GM18511 (cell line): ENCODE measurements around the gene GRB10.
"Not testable (repeated sequence)": the region's sequence is repeated elsewhere in the genome, so short reads cannot be mapped to it uniquely, and the experiment has no call there.

Source experiments
- ATAC-seq: cut with Tn5 transposase; IDR thresholded peaks from one replicate; pipeline ENCODE4 v1.9.1; 2021; ENCODE audit warnings: mild to moderate bottlenecking, moderate library complexity; ENCODE audit not compliant: unreplicated experiment

The GRB10 gene

DNA sequence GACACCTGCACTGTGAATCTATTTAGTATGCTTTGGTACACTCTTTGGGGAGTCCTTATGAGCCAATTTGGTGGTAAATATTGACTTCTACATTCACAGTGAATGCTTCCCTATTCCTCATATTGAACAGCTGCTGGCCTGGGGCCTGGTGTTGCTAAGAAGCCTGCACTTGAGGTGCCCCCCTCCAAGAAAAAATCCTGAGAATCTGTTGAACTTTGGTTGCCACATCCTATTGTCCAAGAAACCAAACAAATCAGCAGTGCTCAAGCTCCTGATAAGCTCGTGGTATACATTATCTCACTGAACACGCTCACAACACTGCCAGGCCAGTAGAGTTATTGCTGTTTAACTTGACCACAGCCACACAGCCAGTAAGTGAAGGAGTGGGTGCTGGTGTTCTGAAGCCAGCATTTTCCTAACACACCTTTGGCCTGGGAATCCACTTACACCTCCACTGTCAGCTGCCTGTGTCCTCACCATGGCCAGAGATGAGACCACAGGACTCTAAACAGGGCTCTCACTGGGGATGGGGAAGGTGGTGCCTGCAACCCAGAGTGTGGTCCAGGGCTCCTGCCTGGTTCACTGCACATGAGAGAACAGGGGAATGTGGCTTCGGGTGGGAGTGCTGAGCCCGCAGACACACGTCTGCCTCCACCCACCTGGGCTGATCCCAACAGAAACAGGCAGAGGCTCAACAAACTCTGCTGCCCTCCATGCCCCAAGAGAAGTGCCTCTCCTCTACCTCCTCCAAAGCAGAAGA is 224.2 kb downstream of the GRB10 start:
- ATAC-seq = no peak

- ATAC-seq = no peak
Measured at GRCh38 chr7:50557099-50557498, 225.6 kb downstream of the GRB10 start.

DNA sequence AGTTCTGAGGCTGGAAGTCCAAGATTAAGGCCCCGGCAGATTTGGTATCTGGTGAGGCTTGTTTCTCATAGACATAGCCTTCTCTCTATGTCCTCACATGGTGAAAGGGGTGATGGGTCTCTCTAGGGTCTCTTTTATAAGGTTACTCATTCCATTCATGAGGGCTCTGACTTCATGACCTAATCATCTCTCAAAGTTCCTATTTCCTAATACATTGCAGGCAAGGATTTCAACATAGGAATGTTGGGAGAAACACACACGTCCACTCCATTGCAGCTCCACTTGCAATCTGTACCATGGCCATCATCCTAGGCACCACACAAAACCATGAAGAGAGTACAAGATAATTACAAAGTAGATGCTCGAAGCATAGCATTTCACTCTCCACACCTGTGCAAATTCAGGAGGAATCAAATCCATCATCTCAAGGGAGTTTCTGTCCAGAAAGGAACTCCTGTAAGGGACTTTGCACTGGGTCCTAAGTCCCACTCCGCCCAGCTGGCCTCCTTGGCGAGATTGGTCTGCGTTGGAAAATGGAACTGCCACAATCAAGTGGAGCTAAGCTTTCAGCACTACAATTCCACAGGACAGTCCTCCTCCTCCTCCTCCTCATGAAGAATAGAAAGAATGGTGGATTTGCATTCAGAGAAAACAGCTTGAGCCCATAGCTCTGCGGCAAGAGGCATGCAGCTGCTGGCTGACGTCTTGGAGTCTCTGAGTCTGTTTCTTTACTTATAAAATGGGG is 226.3 kb downstream of the GRB10 start:
- no peak for ATAC-seq

DNA sequence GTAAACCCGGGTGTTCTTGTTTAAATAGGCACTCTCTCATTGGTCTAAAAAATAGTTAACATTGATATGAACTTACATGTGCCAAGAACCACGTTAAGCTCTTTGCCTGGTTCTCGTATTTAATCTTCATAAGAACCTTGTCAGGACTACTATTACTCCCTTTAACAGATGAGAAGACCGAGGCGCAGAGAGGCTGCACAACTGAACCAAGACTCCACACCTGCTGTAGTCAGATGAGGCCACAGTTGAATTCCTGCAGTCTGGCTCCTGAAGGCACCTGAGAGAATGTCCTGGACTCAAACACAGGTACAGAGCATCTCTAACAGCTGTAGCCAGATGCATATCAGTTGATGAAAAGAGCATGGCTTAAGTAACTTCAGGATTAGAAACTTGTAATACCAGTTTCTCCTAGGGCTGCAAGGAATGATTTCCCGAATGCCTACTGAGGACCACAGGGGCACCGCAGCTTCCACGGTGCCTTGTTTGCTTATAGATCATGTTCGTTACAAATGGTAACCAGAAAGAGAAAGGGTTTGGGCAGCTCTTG is 227.0 kb downstream of the GRB10 start:
- no peak for ATAC-seq

- ATAC-seq = no peak
Measured at GRCh38 chr7:50554431-50555322, 228.0 kb downstream of the GRB10 start.

- no peak for ATAC-seq
Measured at GRCh38 chr7:50553973-50554372, 228.7 kb downstream of the GRB10 start.

GRCh38 chr7:50552921-50553320 is 229.8 kb downstream of the GRB10 start:
- no peak for ATAC-seq

DNA sequence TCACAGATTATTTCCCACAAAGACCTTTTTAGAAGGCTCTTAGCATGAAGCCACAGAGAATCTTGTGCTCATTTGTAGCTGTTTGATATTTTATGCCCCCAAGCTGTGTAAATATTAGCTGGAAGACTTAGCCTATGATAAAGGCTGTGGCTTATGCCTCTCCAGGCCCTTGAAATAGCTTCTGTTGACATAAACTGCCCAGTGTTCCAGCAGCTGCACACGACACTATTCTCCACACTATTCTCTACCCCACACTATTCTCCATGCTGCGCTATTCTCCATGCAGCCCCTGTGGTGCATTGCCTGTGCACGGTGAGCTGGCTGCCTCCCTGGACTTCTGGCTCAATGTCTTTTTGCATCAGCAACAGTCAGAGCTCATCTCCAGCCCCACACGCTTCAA is 230.6 kb downstream of the GRB10 start:
- ATAC-seq = no peak

DNA sequence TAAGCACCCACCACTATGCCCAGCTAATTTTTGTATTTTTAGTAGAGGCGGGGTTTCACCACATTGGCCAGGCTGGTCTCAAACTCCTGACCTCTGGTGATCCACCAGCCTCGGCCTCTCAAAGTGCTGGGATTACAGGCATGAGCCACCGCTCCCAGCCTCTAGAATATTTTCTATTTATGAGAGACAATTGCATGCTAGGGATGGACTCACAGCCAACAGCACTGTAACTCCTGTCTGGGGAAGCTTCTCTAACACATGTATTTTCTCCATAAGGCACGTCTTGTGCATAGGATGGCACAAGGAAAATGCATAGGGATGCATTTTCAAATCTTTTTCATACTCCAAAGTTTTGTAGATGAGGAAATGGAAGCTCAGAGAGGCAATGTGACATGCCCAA is 237.1 kb downstream of the GRB10 start:
- ATAC-seq = not testable (repeated sequence)

GRCh38 chr7:50544992-50545391 is 237.7 kb downstream of the GRB10 start:
- no peak for ATAC-seq

- ATAC-seq = no peak
Measured at GRCh38 chr7:50543776-50544442, 238.8 kb downstream of the GRB10 start.

GRCh38 chr7:50542132-50542531 is 240.6 kb downstream of the GRB10 start:
- no peak for ATAC-seq

GRCh38 chr7:50540785-50541579 is 241.7 kb downstream of the GRB10 start:
- no peak for ATAC-seq
